ENCODE measurements around the gene CD151.
A peak's percentile ranks its signal among the peaks of the same experiment; 100 is the strongest.

Gene CD151

DNA sequence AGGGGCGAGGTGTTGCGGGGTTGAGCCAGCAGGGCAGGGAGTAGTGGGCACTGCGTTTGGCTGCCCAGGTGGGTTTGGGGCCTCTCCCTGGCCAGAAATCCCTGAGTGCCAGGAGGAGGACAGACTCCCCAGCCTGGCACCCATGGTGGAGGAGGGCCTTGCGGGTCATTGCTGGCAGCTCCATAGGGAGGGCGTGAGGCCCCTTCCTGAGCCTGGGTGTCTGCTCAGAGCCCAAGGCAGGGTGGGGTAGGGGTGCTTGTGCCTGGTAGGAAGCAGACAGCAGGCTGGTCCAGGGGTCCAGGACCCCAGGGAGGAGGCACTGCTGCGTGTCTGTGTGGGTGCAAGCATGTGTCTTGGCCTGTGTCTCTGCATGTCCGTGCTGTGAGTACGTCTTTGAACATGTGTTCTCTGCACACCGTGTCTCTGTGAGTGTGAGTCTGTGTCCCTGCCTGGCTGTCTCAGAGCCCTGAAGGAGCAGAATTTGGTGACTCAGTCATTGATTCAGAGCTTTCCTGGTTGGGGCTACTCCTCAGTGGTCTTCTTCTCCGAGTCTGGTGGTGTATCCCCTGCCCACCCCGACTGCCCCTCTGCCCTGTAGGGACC, 13.8 kb downstream of the CD151 start:
- no peak for FAIRE-seq

DNA sequence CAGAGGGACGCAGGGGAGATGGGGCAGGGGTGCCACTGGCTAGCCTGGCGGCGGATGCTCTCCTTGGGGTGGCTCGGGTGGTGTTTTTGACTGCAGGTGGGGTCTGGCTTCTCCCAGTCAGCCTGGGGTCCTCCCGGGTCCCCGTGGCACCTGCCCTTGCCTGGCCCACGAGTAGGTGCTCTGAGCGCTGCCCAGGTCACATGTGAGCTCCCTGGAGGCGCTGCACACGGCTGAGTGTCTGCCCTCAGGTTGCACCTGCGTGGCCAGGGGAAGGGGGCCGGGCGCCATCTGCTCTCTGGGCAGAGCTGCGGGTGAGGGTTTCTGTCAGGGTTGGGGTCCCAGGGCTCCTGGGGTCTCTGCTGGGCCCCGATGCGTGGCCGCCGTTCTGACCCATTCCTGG, 15.1 kb downstream of the CD151 start:
- FAIRE-seq: no peak
- no peak for DNase-seq (ENCODE audit: insufficient read length, low spot score)
- TF ChIP-seq, protein P1, sequence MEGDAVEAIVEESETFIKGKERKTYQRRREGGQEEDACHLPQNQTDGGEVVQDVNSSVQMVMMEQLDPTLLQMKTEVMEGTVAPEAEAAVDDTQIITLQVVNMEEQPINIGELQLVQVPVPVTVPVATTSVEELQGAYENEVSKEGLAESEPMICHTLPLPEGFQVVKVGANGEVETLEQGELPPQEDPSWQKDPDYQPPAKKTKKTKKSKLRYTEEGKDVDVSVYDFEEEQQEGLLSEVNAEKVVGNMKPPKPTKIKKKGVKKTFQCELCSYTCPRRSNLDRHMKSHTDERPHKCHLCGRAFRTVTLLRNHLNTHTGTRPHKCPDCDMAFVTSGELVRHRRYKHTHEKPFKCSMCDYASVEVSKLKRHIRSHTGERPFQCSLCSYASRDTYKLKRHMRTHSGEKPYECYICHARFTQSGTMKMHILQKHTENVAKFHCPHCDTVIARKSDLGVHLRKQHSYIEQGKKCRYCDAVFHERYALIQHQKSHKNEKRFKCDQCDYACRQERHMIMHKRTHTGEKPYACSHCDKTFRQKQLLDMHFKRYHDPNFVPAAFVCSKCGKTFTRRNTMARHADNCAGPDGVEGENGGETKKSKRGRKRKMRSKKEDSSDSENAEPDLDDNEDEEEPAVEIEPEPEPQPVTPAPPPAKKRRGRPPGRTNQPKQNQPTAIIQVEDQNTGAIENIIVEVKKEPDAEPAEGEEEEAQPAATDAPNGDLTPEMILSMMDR (IDR thresholded peaks at IDR 0.05; ENCODE audit: insufficient read depth, missing control alignments): no peak

More for the DNA sequence above, 13.8 kb downstream of the CD151 start:
- TF ChIP-seq, protein P1 (IDR thresholded peaks at IDR 0.05; ENCODE audit: insufficient read depth, missing control alignments): no peak
- DNase-seq (ENCODE audit: insufficient read length, low spot score): no peak

DNA sequence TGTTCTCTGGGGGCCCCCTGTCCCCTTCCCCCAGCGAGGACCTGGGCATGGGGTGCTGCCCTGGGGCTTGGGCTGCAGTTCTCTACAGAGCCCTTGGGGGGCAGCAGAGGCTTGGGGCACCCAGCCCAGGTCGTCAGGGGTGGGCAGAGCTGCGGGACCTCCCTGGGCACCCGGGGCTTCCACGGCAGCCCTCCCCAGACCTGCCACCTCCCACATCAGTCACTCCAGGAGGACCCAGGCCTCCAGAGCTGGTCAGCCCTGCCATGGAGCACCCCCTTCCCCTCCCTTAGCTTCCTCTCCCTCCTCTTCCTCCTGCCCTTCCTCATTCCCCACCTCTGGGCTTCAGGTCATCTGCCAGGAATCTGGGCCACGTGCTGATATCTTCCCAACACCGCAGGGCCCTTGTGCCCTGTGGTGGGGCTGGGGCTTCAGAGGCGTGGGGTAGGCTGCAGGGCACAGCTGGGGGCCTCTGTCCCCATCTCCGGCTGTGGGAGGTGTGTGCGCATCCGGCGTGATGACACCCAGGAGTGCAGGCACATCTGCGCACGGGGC, 15.7 kb downstream of the CD151 start:
- FAIRE-seq: no peak
- peak; percentile 51 for DNase-seq (ENCODE audit: insufficient read length, low spot score)
- TF ChIP-seq, protein P1 (IDR thresholded peaks at IDR 0.05; ENCODE audit: insufficient read depth, missing control alignments): peak; percentile 63

DNA sequence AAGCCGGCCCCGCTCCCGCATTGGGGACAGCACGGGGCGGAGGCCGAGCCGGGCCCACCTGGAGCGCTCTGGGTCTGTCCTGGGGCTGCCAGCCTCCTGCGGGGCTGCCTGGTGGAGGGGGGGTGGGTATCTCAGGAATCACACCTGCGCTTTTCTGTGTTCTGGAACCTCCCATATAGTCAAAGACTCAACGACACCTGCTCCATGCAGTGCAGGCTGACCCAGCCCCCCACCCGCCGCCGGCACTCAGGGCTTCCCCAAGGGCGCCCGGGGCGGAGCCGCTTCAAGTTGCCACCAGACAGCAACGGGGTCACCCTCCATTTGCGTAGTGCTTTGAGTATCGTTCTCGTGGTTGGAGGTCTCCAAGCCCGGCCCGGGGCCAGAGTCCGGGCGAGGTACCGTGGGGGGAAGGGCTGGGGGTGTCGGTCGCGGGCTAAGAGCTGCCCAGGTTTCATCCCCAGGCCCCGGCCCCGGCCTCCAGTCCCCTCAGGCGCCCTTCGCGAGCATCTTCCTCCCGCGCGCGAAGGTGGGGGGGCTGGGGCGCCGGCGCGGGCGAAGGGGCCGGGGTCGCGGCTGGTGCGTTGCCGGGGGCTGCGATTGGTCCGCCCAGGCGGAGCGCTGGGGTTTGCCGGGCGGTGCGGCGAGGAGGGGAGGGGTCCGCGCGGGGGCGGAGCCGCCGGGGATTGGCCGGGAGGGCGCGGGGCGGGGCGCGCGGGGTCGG, 16.5 kb downstream of the CD151 start:
- peak; percentile 71 for DNase-seq (ENCODE audit: insufficient read length, low spot score)
- FAIRE-seq: no peak
- TF ChIP-seq, protein P1 (IDR thresholded peaks at IDR 0.05; ENCODE audit: insufficient read depth, missing control alignments): no peak

DNA sequence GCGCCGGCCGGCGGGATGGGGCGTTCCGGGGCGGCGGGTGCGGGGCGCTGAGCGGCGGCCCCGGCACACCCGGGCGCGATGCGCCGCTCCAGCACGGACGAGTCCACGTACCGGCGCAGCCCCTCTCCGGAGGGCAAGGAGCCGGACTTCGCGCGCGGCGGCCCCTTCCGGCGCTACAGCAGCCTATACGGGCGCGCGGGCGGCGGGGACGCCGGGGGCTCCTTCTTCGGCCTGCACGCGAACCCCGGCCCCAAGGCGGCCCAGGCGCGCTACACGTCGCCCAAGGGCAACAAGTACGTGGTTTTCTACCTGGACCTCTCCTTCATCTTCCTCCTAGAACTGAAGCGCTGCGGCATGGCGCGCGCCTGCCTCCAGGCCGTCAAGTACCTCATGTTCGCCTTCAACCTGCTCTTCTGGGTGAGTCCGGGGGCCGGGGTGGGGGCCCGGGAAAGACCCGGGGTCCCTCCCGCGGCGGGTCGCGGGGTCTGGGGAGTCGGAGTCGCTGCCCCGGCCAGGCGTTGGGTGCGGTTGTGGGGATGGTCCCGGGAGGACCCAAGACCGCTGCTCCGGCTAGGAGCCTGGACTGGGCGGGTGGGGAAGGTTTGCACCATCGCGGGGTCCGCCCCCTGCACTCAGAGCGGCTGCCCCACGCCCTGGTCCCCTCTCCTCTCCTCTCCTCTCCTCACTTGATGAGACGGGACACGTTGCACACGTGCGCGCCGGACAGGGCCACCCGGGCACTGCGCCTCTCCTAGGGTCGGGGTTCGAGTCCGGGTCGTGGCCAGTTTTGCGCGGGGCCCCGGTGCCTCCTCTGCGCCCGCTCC, 17.4 kb downstream of the CD151 start:
- DNase-seq (ENCODE audit: insufficient read length, low spot score): no peak
- TF ChIP-seq, protein P1 (IDR thresholded peaks at IDR 0.05; ENCODE audit: insufficient read depth, missing control alignments): no peak
- no peak for FAIRE-seq

DNA sequence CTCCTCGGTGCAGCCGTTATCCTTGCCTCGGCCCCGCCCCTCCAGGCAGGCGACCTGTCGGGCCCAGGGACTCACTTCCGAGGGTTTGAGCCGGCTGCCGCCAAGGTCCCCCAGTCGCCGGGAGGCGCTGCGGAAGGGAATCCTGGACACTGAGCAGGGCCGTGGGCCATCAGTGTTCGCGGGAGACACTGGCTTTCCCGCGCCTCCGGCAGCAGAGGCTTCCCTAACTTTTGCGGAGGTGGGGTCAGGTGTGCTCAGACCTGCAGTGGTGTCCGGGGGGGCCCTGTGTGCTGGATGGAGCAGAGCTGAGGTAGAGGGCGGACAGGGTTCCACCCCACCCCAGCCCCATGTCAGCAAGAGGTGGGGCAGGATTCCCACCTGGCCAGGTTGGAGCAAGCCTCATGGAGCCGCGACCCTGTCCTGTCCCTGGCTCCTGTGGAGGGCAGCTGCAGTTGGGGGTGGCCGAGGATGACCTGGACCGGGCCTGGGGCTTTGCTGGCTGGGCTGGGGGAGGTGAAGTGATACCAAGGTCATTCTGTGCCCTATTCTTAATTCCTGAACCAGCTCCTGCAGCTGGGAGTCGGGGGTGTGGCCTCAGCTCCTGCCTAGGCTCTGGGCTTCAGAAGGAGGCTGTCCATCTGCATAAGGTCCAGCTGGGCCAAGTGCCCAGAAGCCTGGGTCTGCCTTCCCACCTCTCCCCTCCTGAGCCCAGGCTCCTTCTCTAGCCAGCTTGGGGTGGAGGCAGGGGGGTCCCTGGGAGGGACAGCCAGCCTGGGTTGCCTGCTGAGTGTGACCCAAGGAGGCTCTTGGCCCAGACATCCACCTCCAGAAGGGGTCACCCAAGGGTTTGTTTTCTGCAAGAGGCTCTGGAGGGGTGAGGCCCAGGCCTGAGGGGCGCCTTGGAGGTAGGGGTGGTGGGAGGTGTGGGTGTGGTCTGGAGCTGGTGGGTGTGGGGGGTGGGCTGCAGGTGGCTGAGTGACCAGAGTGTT, 18.3 kb downstream of the CD151 start:
- DNase-seq (ENCODE audit: insufficient read length, low spot score) (no peak), FAIRE-seq (no peak)
- TF ChIP-seq, protein P1 (IDR thresholded peaks at IDR 0.05; ENCODE audit: insufficient read depth, missing control alignments): peak; percentile 27
